ENCODE results near the gene FAM9A. TPM values are rescaled to one million over a fixed set of nuclear protein-coding genes. Genes with fewer than 3 reads are reported as not detected.
A peak's percentile ranks its signal among the peaks of the same experiment; 100 is the strongest.

The FAM9A gene
- total and polyA plus RNA-seq, 5 donors from 2014 or later = not detected

DNA sequence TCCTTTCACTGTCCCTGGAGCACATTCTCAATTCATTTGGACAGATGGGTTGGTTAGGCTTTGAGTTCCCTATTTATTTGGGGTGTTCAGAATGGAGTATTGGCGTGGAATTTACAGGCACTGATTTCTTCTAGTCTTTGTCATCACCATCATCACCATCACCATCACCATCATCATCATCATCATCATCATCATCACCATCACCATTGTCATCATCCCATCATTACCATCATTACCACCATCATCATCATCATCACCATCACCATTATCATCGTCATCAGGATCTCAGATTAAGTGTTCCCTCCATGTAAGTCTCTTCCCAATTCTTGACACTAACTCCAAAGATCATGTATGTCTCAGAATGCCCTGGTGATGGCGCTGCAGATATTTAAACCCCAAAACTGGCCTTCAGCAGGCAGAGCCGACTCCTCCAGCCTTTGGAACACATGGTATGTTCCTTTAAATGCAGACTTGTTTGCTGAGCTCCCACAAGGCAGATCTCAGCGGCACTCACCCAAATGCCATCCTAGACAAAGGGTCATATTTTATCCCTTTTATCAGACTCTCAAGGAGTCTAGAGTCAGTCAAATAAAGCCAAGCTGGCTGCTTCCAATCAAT, 19.8 kb upstream of the FAM9A start:
- no peaks in the 10 kb centered on the region for H3K27me3 Mint-ChIP-seq
- H3K27ac Mint-ChIP-seq = peak overlapping the region in 2 of 3 donors; percentile 31 to 43

DNA sequence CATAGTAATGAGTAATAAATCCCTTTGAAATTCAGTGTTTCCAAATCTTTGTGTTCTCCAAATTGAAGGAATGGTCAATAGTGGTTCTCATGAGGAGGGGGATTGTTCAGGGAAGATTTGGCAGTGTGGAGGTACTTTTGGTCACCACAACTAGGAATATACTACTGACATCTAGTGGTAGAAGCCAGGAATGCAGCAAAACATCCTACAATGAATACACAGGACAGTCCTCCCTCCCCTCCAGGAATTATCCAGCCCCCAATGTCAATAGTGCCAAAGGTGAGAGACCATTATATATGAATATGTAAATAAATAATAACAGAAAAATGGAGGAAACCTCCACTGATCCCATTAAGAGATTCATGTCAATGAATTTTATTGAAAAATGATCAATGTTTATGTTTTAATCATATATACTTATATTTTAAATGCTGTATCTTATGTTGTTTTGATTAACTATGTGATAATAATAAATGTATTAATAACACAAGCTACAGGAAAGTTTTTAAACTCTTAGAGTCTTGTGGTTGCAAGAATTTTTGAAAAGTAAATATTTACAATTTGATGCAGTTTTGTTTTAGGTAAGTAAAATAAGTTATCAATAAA, 14.4 kb upstream of the FAM9A start:
- peak in 2 of 3 donors; percentile 31 to 49 for DNase-seq

More for the DNA sequence above, 19.8 kb upstream of the FAM9A start:
- no peaks in the 10 kb centered on the region for H3K27me3 ChIP-seq (ENCODE audit: control insufficient read depth, insufficient read depth, low read length)
- Mint-ChIP-seq H3K9me3 (no peaks in the 10 kb centered on the region), H3K4me1 (no peaks in the 10 kb centered on the region), H3K36me3 (no peaks in the 10 kb centered on the region), H3K4me3 (no peak overlapping the region)
- no peak for DNase-seq
- no peak for ATAC-seq (ENCODE audit: low read depth in 2 of 2)
- H3K4me3 ChIP-seq (ENCODE audit: low read depth, low read length) = no peak overlapping the region
- H3K36me3 ChIP-seq (ENCODE audit: control insufficient read depth, insufficient read depth, low read length) = no peaks in the 10 kb centered on the region
- no peaks in the 10 kb centered on the region for H3K4me1 ChIP-seq (ENCODE audit: control insufficient read depth, insufficient read depth, low read length, poor library complexity, severe bottlenecking)
- H3K27ac ChIP-seq (ENCODE audit: insufficient read depth, low read length, poor library complexity, severe bottlenecking) = no peak overlapping the region
- H3K9me3 ChIP-seq (ENCODE audit: control insufficient read depth in 2 of 2, low read length in 2 of 2) = no peaks in the 10 kb centered on the region

GRCh38 chrX:8813036-8813435, 11.9 kb upstream of the FAM9A start:
- Histone ChIP-seq H3K4me3 (ENCODE audit: low read depth, low read length) (no peak overlapping the region), H3K27ac (ENCODE audit: insufficient read depth, low read length, poor library complexity, severe bottlenecking) (no peak overlapping the region), H3K4me1 (ENCODE audit: control insufficient read depth, insufficient read depth, low read length, poor library complexity, severe bottlenecking) (no peaks in the 10 kb centered on the region), H3K9me3 (ENCODE audit: control insufficient read depth in 2 of 2, low read length in 2 of 2) (no peaks in the 10 kb centered on the region), H3K36me3 (ENCODE audit: control insufficient read depth, insufficient read depth, low read length) (no peaks in the 10 kb centered on the region), H3K27me3 (ENCODE audit: control insufficient read depth, insufficient read depth, low read length) (no peaks in the 10 kb centered on the region)
- H3K9me3 Mint-ChIP-seq = peaks cover 0 to 2% (median 0%) of the 10 kb centered on the region in 7 donors
- DNase-seq = no peak
- no peak for ATAC-seq (ENCODE audit: low read depth in 2 of 2)
- H3K4me1 Mint-ChIP-seq = no peaks in the 10 kb centered on the region
- H3K4me3 Mint-ChIP-seq = no peak overlapping the region
- no peak overlapping the region for H3K27ac Mint-ChIP-seq
- peaks cover 6% of the 10 kb centered on the region for H3K27me3 Mint-ChIP-seq
- no peaks in the 10 kb centered on the region for H3K36me3 Mint-ChIP-seq

More for the DNA sequence above, 14.4 kb upstream of the FAM9A start:
- H3K27me3 Mint-ChIP-seq = peaks cover 6% of the 10 kb centered on the region
- no peak overlapping the region for H3K4me3 ChIP-seq (ENCODE audit: low read depth, low read length)
- H3K36me3 ChIP-seq (ENCODE audit: control insufficient read depth, insufficient read depth, low read length) = no peaks in the 10 kb centered on the region
- H3K9me3 ChIP-seq (ENCODE audit: control insufficient read depth in 2 of 2, low read length in 2 of 2) = no peaks in the 10 kb centered on the region
- no peak overlapping the region for H3K27ac Mint-ChIP-seq
- H3K36me3 Mint-ChIP-seq = no peaks in the 10 kb centered on the region
- ATAC-seq (ENCODE audit: low read depth in 2 of 2) = no peak
- peaks cover 0 to 2% (median 0%) of the 10 kb centered on the region in 7 donors for H3K9me3 Mint-ChIP-seq
- no peak overlapping the region for H3K4me3 Mint-ChIP-seq
- no peaks in the 10 kb centered on the region for H3K27me3 ChIP-seq (ENCODE audit: control insufficient read depth, insufficient read depth, low read length)
- no peak overlapping the region for H3K27ac ChIP-seq (ENCODE audit: insufficient read depth, low read length, poor library complexity, severe bottlenecking)
- no peaks in the 10 kb centered on the region for H3K4me1 ChIP-seq (ENCODE audit: control insufficient read depth, insufficient read depth, low read length, poor library complexity, severe bottlenecking)
- no peaks in the 10 kb centered on the region for H3K4me1 Mint-ChIP-seq

- Mint-ChIP-seq H3K4me3 (no peak overlapping the region), H3K27me3 (peaks cover 6% of the 10 kb centered on the region), H3K4me1 (no peaks in the 10 kb centered on the region), H3K9me3 (peaks cover 0 to 3% (median 0%) of the 10 kb centered on the region in 7 donors), H3K27ac (peak overlapping the region in 1 of 3 donors; percentile 9), H3K36me3 (no peaks in the 10 kb centered on the region)
- Histone ChIP-seq H3K4me3 (ENCODE audit: low read depth, low read length) (no peak overlapping the region), H3K27ac (ENCODE audit: insufficient read depth, low read length, poor library complexity, severe bottlenecking) (no peak overlapping the region), H3K4me1 (ENCODE audit: control insufficient read depth, insufficient read depth, low read length, poor library complexity, severe bottlenecking) (no peaks in the 10 kb centered on the region), H3K27me3 (ENCODE audit: control insufficient read depth, insufficient read depth, low read length) (no peaks in the 10 kb centered on the region), H3K36me3 (ENCODE audit: control insufficient read depth, insufficient read depth, low read length) (no peaks in the 10 kb centered on the region), H3K9me3 (ENCODE audit: control insufficient read depth in 2 of 2, low read length in 2 of 2) (no peaks in the 10 kb centered on the region)
- DNase-seq (no peak), ATAC-seq (ENCODE audit: low read depth in 2 of 2) (no peak)
Observed at GRCh38 chrX:8811611-8812010, 10.4 kb upstream of the FAM9A start.

- no peak overlapping the region for H3K4me3 ChIP-seq (ENCODE audit: low read depth, low read length)
- no peaks in the 10 kb centered on the region for H3K9me3 ChIP-seq (ENCODE audit: control insufficient read depth in 2 of 2, low read length in 2 of 2)
- H3K27me3 ChIP-seq (ENCODE audit: control insufficient read depth, insufficient read depth, low read length) = no peaks in the 10 kb centered on the region
- ATAC-seq (ENCODE audit: low read depth in 2 of 2) (no peak), DNase-seq (no peak)
- H3K27ac ChIP-seq (ENCODE audit: insufficient read depth, low read length, poor library complexity, severe bottlenecking) = no peak overlapping the region
- peaks cover 13% of the 10 kb centered on the region for H3K27me3 Mint-ChIP-seq
- H3K9me3 Mint-ChIP-seq = peaks cover 0 to 3% (median 0%) of the 10 kb centered on the region in 7 donors
- H3K4me3 Mint-ChIP-seq = no peak overlapping the region
- H3K36me3 ChIP-seq (ENCODE audit: control insufficient read depth, insufficient read depth, low read length) = no peaks in the 10 kb centered on the region
- no peaks in the 10 kb centered on the region for H3K4me1 ChIP-seq (ENCODE audit: control insufficient read depth, insufficient read depth, low read length, poor library complexity, severe bottlenecking)
- no peaks in the 10 kb centered on the region for H3K36me3 Mint-ChIP-seq
- H3K4me1 Mint-ChIP-seq = no peaks in the 10 kb centered on the region
- H3K27ac Mint-ChIP-seq = no peak overlapping the region
Observed at GRCh38 chrX:8808661-8809060, 7.5 kb upstream of the FAM9A start.

DNA sequence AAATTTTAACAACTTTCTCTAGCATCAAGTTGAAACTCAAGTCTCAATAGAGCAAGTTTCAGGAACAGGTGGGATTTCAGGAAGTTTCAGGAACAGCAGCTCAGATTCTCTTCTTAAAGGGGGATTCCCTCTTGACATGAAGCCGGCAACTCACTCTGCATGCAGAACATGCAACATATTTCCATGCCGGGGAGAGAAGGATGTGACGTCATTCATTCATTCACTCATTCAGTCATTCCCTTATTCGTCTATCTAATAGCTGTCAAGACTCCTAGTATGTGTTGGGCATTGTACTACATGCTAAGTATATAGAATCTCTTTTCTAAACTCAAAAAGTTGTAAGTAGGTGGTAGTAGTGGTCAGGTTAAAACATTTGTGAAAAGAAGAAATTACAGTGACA, 4.8 kb upstream of the FAM9A start:
- Mint-ChIP-seq H3K27me3 (peaks cover 8% of the 10 kb centered on the region), H3K4me1 (no peaks in the 10 kb centered on the region)

DNA sequence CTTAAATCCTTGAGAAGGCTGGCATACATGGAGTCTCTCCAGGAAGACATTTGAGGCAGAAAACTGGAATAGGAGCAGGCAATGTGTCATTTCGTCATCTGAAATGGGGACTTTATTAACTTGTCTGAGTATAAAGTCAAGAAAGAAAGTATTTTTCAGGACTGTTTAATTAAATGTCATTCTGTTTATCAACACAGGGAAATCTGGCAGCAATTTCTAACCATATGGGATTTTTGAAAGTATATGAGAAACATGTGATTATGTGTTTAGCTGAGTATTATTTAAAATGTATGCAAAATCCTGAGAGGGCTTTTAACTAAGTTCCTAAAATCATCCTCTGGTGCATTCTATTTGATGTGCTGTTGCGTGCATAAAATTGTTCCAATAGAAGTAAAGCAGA, 3.9 kb upstream of the FAM9A start:
- Histone ChIP-seq H3K4me1 (ENCODE audit: control insufficient read depth, insufficient read depth, low read length, poor library complexity, severe bottlenecking) (no peaks in the 10 kb centered on the region), H3K4me3 (ENCODE audit: low read depth, low read length) (no peak overlapping the region), H3K9me3 (ENCODE audit: control insufficient read depth in 2 of 2, low read length in 2 of 2) (no peaks in the 10 kb centered on the region), H3K36me3 (ENCODE audit: control insufficient read depth, insufficient read depth, low read length) (no peaks in the 10 kb centered on the region), H3K27ac (ENCODE audit: insufficient read depth, low read length, poor library complexity, severe bottlenecking) (no peak overlapping the region), H3K27me3 (ENCODE audit: control insufficient read depth, insufficient read depth, low read length) (no peaks in the 10 kb centered on the region)
- H3K4me1 Mint-ChIP-seq = no peaks in the 10 kb centered on the region
- H3K9me3 Mint-ChIP-seq = peaks cover 0 to 1% (median 0%) of the 10 kb centered on the region in 7 donors
- DNase-seq (no peak), ATAC-seq (ENCODE audit: low read depth in 2 of 2) (no peak)
- H3K27me3 Mint-ChIP-seq = peaks cover 8% of the 10 kb centered on the region
- no peaks in the 10 kb centered on the region for H3K36me3 Mint-ChIP-seq
- H3K4me3 Mint-ChIP-seq = no peak overlapping the region
- no peak overlapping the region for H3K27ac Mint-ChIP-seq

More for the DNA sequence above, 4.8 kb upstream of the FAM9A start:
- H3K9me3 ChIP-seq (ENCODE audit: control insufficient read depth in 2 of 2, low read length in 2 of 2) = no peaks in the 10 kb centered on the region
- DNase-seq (no peak), ATAC-seq (ENCODE audit: low read depth in 2 of 2) (no peak)
- Mint-ChIP-seq H3K27ac (no peak overlapping the region), H3K9me3 (peaks cover 0 to 1% (median 0%) of the 10 kb centered on the region in 7 donors), H3K36me3 (no peaks in the 10 kb centered on the region), H3K4me3 (no peak overlapping the region)
- no peaks in the 10 kb centered on the region for H3K4me1 ChIP-seq (ENCODE audit: control insufficient read depth, insufficient read depth, low read length, poor library complexity, severe bottlenecking)
- no peak overlapping the region for H3K27ac ChIP-seq (ENCODE audit: insufficient read depth, low read length, poor library complexity, severe bottlenecking)
- no peak overlapping the region for H3K4me3 ChIP-seq (ENCODE audit: low read depth, low read length)
- no peaks in the 10 kb centered on the region for H3K36me3 ChIP-seq (ENCODE audit: control insufficient read depth, insufficient read depth, low read length)
- no peaks in the 10 kb centered on the region for H3K27me3 ChIP-seq (ENCODE audit: control insufficient read depth, insufficient read depth, low read length)

GRCh38 chrX:8803326-8803725, 2.1 kb upstream of the FAM9A start:
- Histone ChIP-seq H3K27ac (ENCODE audit: insufficient read depth, low read length, poor library complexity, severe bottlenecking) (no peak overlapping the region), H3K9me3 (ENCODE audit: control insufficient read depth in 2 of 2, low read length in 2 of 2) (no peaks in the 10 kb centered on the region), H3K4me3 (ENCODE audit: low read depth, low read length) (no peak overlapping the region), H3K36me3 (ENCODE audit: control insufficient read depth, insufficient read depth, low read length) (no peaks in the 10 kb centered on the region), H3K4me1 (ENCODE audit: control insufficient read depth, insufficient read depth, low read length, poor library complexity, severe bottlenecking) (no peaks in the 10 kb centered on the region), H3K27me3 (ENCODE audit: control insufficient read depth, insufficient read depth, low read length) (no peaks in the 10 kb centered on the region)
- Mint-ChIP-seq H3K27ac (no peak overlapping the region), H3K4me3 (no peak overlapping the region), H3K9me3 (peaks cover 0 to 1% (median 0%) of the 10 kb centered on the region in 7 donors), H3K27me3 (peaks cover 8% of the 10 kb centered on the region), H3K36me3 (no peaks in the 10 kb centered on the region), H3K4me1 (no peaks in the 10 kb centered on the region)
- no peak for DNase-seq
- no peak for ATAC-seq (ENCODE audit: low read depth in 2 of 2)
